Smooth muscle cell of the pulmonary artery (primary cell): ENCODE results near the gene ZNF23. TPM values are rescaled to one million over a fixed set of nuclear protein-coding genes. Genes with fewer than 3 reads are reported as not detected.

Experiments
- total RNA-seq: library from RNA; depleted of rRNA; stranded (reverse); fragments of >200 nt; gene quantifications from 2 replicates; pipeline ENCODE4 v1.2.3, GENCODE V29; 2014

ZNF23 gene
- total RNA-seq, result 8.4 and 10.2 TPM in 2 replicates

GRCh38 chr16:71461686-71462648, at the start of gene ZNF23:
ZNF23 (minus strand) TSS chr16:71462247; CDS start chr16:71456796, 5,451 bp downstream.

GRCh38 chr16:71489122-71489521, 27.1 kb upstream of the ZNF23 start, which contains the start of gene ZNF19:
ZNF19 (minus strand) TSS chr16:71489324; CDS start chr16:71482114, 7,210 bp downstream.

GRCh38 chr16:71442051-71442440, 20.0 kb downstream of the ZNF23 start, which contains the start of gene TLE7:
TLE7 (minus strand) TSS chr16:71442054; CDS start chr16:71433324, 8,730 bp downstream.

Other genes starting within 250 kb of the ZNF23 start
- 0.23 and 0.46 TPM in 2 replicates for gene HYDIN, start 231.5 kb downstream of the ZNF23 start, total RNA-seq
- 19.5 and 21.1 TPM in 2 replicates for gene CMTR2, start 172.8 kb downstream of the ZNF23 start, total RNA-seq
- 0.46 and 1.3 TPM in 2 replicates for gene CALB2, start 103.5 kb downstream of the ZNF23 start, total RNA-seq
- gene TLE7, start 20.2 kb downstream of the ZNF23 start, total RNA-seq, result not detected in 2 replicates
- gene ZNF19, start 27.1 kb upstream of the ZNF23 start, total RNA-seq, result 2.2 and 2.9 TPM in 2 replicates
- gene CHST4, start 64.2 kb upstream of the ZNF23 start, total RNA-seq, result 0.07 TPM in 1 of 2 replicates, not detected in the other
- gene TAT, start 114.8 kb upstream of the ZNF23 start, total RNA-seq, result not detected in 2 replicates
- gene MARVELD3, start 163.9 kb upstream of the ZNF23 start, total RNA-seq, result 0.07 TPM in 1 of 2 replicates, not detected in the other